Measurements from ENCODE around the gene RBM28. TPM values are rescaled to one million over a fixed set of nuclear protein-coding genes. Genes with fewer than 3 reads are reported as not detected.

The RBM28 gene
- total RNA-seq, 2 donors from 2014 or later, result 20.2 to 28.3 TPM

- WGBS, 2 donors, result 80 to 91% methylated on average over 4 of the region's 4 CpGs
- H3K27me3 ChIP-seq, result peaks cover 0 to 10% of the 10 kb centered on the region in 2 donors
- H3K9me3 ChIP-seq, result peaks cover 0 to 8% (median 0%) of the 10 kb centered on the region in 3 donors
- H3K36me3 ChIP-seq (replicated peaks in 1 of 2; ENCODE audit: insufficient read depth in 1 of 2, low read depth in 2 of 2), result no peaks in the 10 kb centered on the region
- H3K4me3 ChIP-seq, result no peak overlapping the region
- DNase-seq (no peak), ATAC-seq (no peak)
- H3K27ac ChIP-seq, result no peak overlapping the region
- peaks cover 15% of the 10 kb centered on the region for H3K4me1 ChIP-seq
- no peak for TF ChIP-seq POLR2A (IDR thresholded peaks at IDR 0.05)
- TF ChIP-seq CTCF (IDR thresholded peaks at IDR 0.05), result no peak
- intact Hi-C loops (cut with DNase I), result no loop called here
Measured at GRCh38 chr7:128275681-128276080, 68.0 kb downstream of the RBM28 start.

- ATAC-seq (no peak), DNase-seq (no peak)
- Histone ChIP-seq H3K36me3 (replicated peaks in 1 of 2; ENCODE audit: insufficient read depth in 1 of 2, low read depth in 2 of 2) (no peaks in the 10 kb centered on the region), H3K4me1 (peaks cover 15% of the 10 kb centered on the region), H3K27ac (no peak overlapping the region), H3K4me3 (no peak overlapping the region), H3K27me3 (peaks cover 0 to 10% of the 10 kb centered on the region in 2 donors), H3K9me3 (peaks cover 0 to 2% (median 0%) of the 10 kb centered on the region in 3 donors)
- intact Hi-C loops (cut with DNase I), result no loop called here
- WGBS, 2 donors, result 47 to 62% methylated on average over 3 of the region's 3 CpGs
- TF ChIP-seq POLR2A (IDR thresholded peaks at IDR 0.05) (no peak), CTCF (IDR thresholded peaks at IDR 0.05) (no peak)
Measured at GRCh38 chr7:128274884-128275603, 68.7 kb downstream of the RBM28 start.

- H3K4me1 ChIP-seq, result peaks cover 15% of the 10 kb centered on the region
- intact Hi-C loops (cut with DNase I), result no loop called here
- WGBS, 2 donors, result 82 to 89% methylated on average over 4 of the region's 4 CpGs
- H3K27me3 ChIP-seq, result peaks cover 0 to 10% of the 10 kb centered on the region in 2 donors
- no peak for TF ChIP-seq CTCF (IDR thresholded peaks at IDR 0.05)
- TF ChIP-seq POLR2A (IDR thresholded peaks at IDR 0.05), result no peak
- no peak for ATAC-seq
- H3K9me3 ChIP-seq, result no peaks in the 10 kb centered on the region
- H3K4me3 ChIP-seq, result no peak overlapping the region
- H3K27ac ChIP-seq, result no peak overlapping the region
- DNase-seq, result no peak
- H3K36me3 ChIP-seq (replicated peaks in 1 of 2; ENCODE audit: insufficient read depth in 1 of 2, low read depth in 2 of 2), result no peaks in the 10 kb centered on the region
Measured at GRCh38 chr7:128274246-128274883, 69.3 kb downstream of the RBM28 start.

GRCh38 chr7:128271942-128272481 lies 71.7 kb downstream of the RBM28 start:
- Histone ChIP-seq H3K27me3 (peaks cover 0 to 10% of the 10 kb centered on the region in 2 donors), H3K4me3 (no peak overlapping the region), H3K4me1 (peaks cover 22% of the 10 kb centered on the region), H3K9me3 (no peaks in the 10 kb centered on the region), H3K27ac (no peak overlapping the region), H3K36me3 (replicated peaks in 1 of 2; ENCODE audit: insufficient read depth in 1 of 2, low read depth in 2 of 2) (no peaks in the 10 kb centered on the region)
- WGBS, 2 donors, result 28% methylated on average over 23 to 30 of the region's 30 CpGs
- DNase-seq, result no peak
- intact Hi-C loops (cut with DNase I), result no loop called here
- TF ChIP-seq CTCF (IDR thresholded peaks at IDR 0.05) (no peak), POLR2A (IDR thresholded peaks at IDR 0.05) (no peak)
- ATAC-seq, result no peak
